SIG-M5 treated with dmso at 0.1 percent for 504 hours (cell line): ENCODE measurements around the gene GRAP2.

Experiments used
- DNase-seq: peaks from one replicate; lab custom pipeline; 2025; ENCODE audit not compliant: unreplicated experiment; lab: John Stamatoyannopoulos, UW

The GRAP2 gene

DNA sequence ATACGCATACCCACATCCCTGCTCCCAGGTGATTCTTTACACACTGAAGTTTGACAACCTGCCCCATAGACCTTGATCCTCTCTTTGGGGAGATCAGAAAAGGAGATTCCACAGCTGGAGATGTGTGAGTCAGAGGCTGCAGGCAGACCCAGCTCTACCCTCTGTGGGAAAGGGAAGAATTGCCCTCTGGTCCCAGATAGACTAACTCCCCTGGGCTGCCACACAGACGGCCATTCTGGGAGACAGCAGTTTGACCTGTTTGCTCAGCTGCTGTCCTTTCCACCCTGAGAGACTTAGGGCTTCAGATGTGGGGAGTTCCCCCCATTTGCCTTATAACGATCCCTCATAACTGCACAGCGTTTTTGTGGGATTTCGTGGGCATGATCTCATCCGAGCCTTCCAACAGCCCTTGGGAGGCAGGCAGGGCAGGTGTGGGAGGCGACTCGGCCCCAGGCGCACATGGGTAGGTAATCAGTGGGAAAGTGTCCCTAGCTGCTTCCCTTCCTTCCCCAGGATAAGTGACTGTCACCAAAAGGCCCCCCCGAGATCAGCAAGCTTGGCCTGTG lies 107.9 kb downstream of the GRAP2 start:
- DNase-seq: no peak

GRCh38 chr22:40009292-40009774 lies 108.4 kb downstream of the GRAP2 start:
- DNase-seq: no peak

DNA sequence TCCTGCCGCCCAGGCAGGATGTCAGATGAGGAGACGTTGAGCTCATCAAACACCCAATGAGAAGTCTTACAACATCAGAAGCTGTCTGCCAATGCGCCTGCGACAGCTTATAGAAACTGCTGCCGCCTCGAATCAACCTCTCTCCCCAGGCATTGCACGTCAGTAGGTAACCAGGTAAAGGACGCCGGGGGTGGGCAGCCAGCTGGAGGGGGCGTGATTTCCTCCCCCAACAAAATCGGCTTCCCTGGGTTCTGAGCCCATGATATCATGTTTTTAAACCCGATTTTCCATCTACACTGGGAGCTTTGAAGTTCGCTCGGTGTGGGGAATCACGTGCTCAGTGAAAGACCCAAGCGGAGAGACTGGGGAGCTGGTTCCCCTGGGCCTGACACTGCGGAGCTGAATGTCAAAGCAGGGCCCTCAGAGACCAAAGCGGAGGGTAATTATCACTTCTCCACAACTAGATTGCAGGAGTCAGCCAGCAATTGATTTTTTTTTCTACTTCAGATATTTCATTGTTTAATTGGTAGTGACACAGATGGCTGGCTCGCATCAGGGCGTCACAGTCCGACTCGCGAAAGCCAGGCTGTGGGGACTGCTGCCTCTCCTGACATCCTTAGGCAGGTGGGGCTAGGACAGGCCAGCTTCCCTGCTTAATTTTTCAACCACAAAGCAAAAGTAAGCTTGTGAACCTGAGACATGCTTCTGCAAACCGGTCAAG lies 109.2 kb downstream of the GRAP2 start:
- DNase-seq: no peak

DNA sequence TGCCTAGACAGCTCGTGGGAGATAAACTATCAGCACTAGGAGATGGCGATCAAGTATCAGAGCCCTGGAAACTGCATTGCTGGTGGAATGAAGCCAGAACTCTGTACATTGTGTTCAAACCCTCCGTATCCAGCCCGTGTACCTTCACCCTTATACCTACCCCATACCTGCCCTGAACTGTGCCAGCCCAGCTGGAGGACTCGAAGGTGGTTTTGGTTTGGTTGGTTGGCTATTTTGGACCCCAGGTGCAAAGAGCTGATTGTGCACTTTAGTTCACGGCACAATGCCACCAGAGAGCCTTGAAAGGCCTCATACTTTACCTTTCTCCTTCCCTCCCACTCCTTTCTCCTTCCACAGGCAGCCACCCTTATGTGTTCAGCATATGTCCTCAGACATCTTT lies 109.9 kb downstream of the GRAP2 start:
- no peak for DNase-seq

- DNase-seq: no peak
These were observed 113.9 kb downstream of the GRAP2 start for GRCh38 chr22:40014667-40015248.

- no peak for DNase-seq
These were observed 114.6 kb downstream of the GRAP2 start for GRCh38 chr22:40015358-40015976.

DNA sequence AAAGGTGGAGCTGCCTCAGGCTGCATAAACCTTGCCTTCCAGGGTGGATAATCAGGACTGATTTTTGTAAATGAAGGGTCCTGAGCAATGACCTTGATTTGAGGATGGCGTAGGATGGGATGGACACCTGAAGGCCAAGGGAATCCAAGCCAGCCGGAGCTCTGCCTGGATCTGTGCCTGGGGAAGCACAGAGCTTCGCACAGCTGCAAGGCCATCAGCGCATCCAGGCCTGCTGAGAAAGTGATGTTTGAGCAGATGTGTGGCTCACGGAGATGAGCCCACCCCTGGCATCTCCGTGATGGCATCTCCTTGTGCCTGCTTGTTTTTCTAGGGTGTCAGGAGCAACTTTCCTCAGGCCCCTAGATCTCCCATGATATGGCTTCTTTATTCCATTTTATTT lies 117.2 kb downstream of the GRAP2 start:
- no peak for DNase-seq

- no peak for DNase-seq
These were observed 118.2 kb downstream of the GRAP2 start for GRCh38 chr22:40019100-40019499.

- DNase-seq: no peak
These were observed 120.1 kb downstream of the GRAP2 start for GRCh38 chr22:40020956-40021355.

- DNase-seq: no peak
These were observed 120.6 kb downstream of the GRAP2 start for GRCh38 chr22:40021401-40022000.

GRCh38 chr22:40022536-40023240 lies 121.8 kb downstream of the GRAP2 start:
- no peak for DNase-seq
